ENCODE measurements around the gene SAFB2.

The SAFB2 gene

GRCh38 chr19:5553892-5554291 lies 68.7 kb downstream of the SAFB2 start:
- no peak overlapping the region for H3K27ac ChIP-seq (ENCODE audit: low read length)
- no peak overlapping the region for H3K9ac ChIP-seq (ENCODE audit: low read length)
- H3K9me3 ChIP-seq (ENCODE audit: control insufficient read depth, low read depth, low read length), result no peaks in the 10 kb centered on the region
- no peaks in the 10 kb centered on the region for H3K4me1 ChIP-seq (ENCODE audit: control insufficient read depth, low read depth, low read length)
- no peaks in the 10 kb centered on the region for H3K36me3 ChIP-seq (ENCODE audit: control insufficient read depth, low read depth, low read length)
- H3K27me3 ChIP-seq (ENCODE audit: control insufficient read depth, insufficient read depth, low read length), result no peaks in the 10 kb centered on the region
- H3K4me3 ChIP-seq (ENCODE audit: low read length), result no peak overlapping the region

- Histone ChIP-seq H3K27ac (ENCODE audit: low read length) (no peak overlapping the region), H3K9me3 (ENCODE audit: control insufficient read depth, low read depth, low read length) (no peaks in the 10 kb centered on the region), H3K9ac (ENCODE audit: low read length) (no peak overlapping the region), H3K36me3 (ENCODE audit: control insufficient read depth, low read depth, low read length) (no peaks in the 10 kb centered on the region), H3K4me1 (ENCODE audit: control insufficient read depth, low read depth, low read length) (no peaks in the 10 kb centered on the region), H3K4me3 (ENCODE audit: low read length) (no peak overlapping the region), H3K27me3 (ENCODE audit: control insufficient read depth, insufficient read depth, low read length) (no peaks in the 10 kb centered on the region)
Measured at GRCh38 chr19:5547881-5548280, 74.7 kb downstream of the SAFB2 start.

GRCh38 chr19:5545984-5546383 lies 76.6 kb downstream of the SAFB2 start:
- no peak overlapping the region for H3K27ac ChIP-seq (ENCODE audit: low read length)
- no peaks in the 10 kb centered on the region for H3K9me3 ChIP-seq (ENCODE audit: control insufficient read depth, low read depth, low read length)
- no peak overlapping the region for H3K4me3 ChIP-seq (ENCODE audit: low read length)
- no peaks in the 10 kb centered on the region for H3K36me3 ChIP-seq (ENCODE audit: control insufficient read depth, low read depth, low read length)
- no peaks in the 10 kb centered on the region for H3K27me3 ChIP-seq (ENCODE audit: control insufficient read depth, insufficient read depth, low read length)
- no peak overlapping the region for H3K9ac ChIP-seq (ENCODE audit: low read length)
- H3K4me1 ChIP-seq (ENCODE audit: control insufficient read depth, low read depth, low read length), result no peaks in the 10 kb centered on the region

- H3K4me3 ChIP-seq (ENCODE audit: low read length), result no peak overlapping the region
- no peaks in the 10 kb centered on the region for H3K4me1 ChIP-seq (ENCODE audit: control insufficient read depth, low read depth, low read length)
- H3K27me3 ChIP-seq (ENCODE audit: control insufficient read depth, insufficient read depth, low read length), result no peaks in the 10 kb centered on the region
- no peak overlapping the region for H3K9ac ChIP-seq (ENCODE audit: low read length)
- no peak overlapping the region for H3K27ac ChIP-seq (ENCODE audit: low read length)
- no peaks in the 10 kb centered on the region for H3K9me3 ChIP-seq (ENCODE audit: control insufficient read depth, low read depth, low read length)
- no peaks in the 10 kb centered on the region for H3K36me3 ChIP-seq (ENCODE audit: control insufficient read depth, low read depth, low read length)
Measured at GRCh38 chr19:5545051-5545450, 77.5 kb downstream of the SAFB2 start.

- Histone ChIP-seq H3K9me3 (ENCODE audit: control insufficient read depth, low read depth, low read length) (no peaks in the 10 kb centered on the region), H3K4me3 (ENCODE audit: low read length) (no peak overlapping the region), H3K4me1 (ENCODE audit: control insufficient read depth, low read depth, low read length) (no peaks in the 10 kb centered on the region), H3K27ac (ENCODE audit: low read length) (no peak overlapping the region), H3K36me3 (ENCODE audit: control insufficient read depth, low read depth, low read length) (no peaks in the 10 kb centered on the region), H3K27me3 (ENCODE audit: control insufficient read depth, insufficient read depth, low read length) (no peaks in the 10 kb centered on the region), H3K9ac (ENCODE audit: low read length) (no peak overlapping the region)
Measured at GRCh38 chr19:5542665-5543064, 79.9 kb downstream of the SAFB2 start.

GRCh38 chr19:5541456-5541855 lies 81.1 kb downstream of the SAFB2 start:
- peaks cover 3% of the 10 kb centered on the region for H3K4me1 ChIP-seq (ENCODE audit: control insufficient read depth, low read depth, low read length)
- no peak overlapping the region for H3K4me3 ChIP-seq (ENCODE audit: low read length)
- no peaks in the 10 kb centered on the region for H3K27me3 ChIP-seq (ENCODE audit: control insufficient read depth, insufficient read depth, low read length)
- no peaks in the 10 kb centered on the region for H3K9me3 ChIP-seq (ENCODE audit: control insufficient read depth, low read depth, low read length)
- no peak overlapping the region for H3K9ac ChIP-seq (ENCODE audit: low read length)
- H3K36me3 ChIP-seq (ENCODE audit: control insufficient read depth, low read depth, low read length), result no peaks in the 10 kb centered on the region
- no peak overlapping the region for H3K27ac ChIP-seq (ENCODE audit: low read length)

- H3K4me1 ChIP-seq (ENCODE audit: control insufficient read depth, low read depth, low read length), result peaks cover 8% of the 10 kb centered on the region
- no peaks in the 10 kb centered on the region for H3K36me3 ChIP-seq (ENCODE audit: control insufficient read depth, low read depth, low read length)
- H3K4me3 ChIP-seq (ENCODE audit: low read length), result no peak overlapping the region
- no peak overlapping the region for H3K27ac ChIP-seq (ENCODE audit: low read length)
- H3K9me3 ChIP-seq (ENCODE audit: control insufficient read depth, low read depth, low read length), result no peaks in the 10 kb centered on the region
- H3K9ac ChIP-seq (ENCODE audit: low read length), result no peak overlapping the region
- H3K27me3 ChIP-seq (ENCODE audit: control insufficient read depth, insufficient read depth, low read length), result no peaks in the 10 kb centered on the region
Measured at GRCh38 chr19:5540208-5540607, 82.4 kb downstream of the SAFB2 start.

- Histone ChIP-seq H3K9ac (ENCODE audit: low read length) (no peak overlapping the region), H3K27ac (ENCODE audit: low read length) (no peak overlapping the region)
Measured at GRCh38 chr19:5537870-5538269, 84.7 kb downstream of the SAFB2 start.

More at GRCh38 chr19:5537870-5538269, 84.7 kb downstream of the SAFB2 start:
- H3K4me3 ChIP-seq (ENCODE audit: low read length), result no peak overlapping the region
- H3K36me3 ChIP-seq (ENCODE audit: control insufficient read depth, low read depth, low read length), result no peaks in the 10 kb centered on the region
- peaks cover 8% of the 10 kb centered on the region for H3K4me1 ChIP-seq (ENCODE audit: control insufficient read depth, low read depth, low read length)
- H3K27me3 ChIP-seq (ENCODE audit: control insufficient read depth, insufficient read depth, low read length), result no peaks in the 10 kb centered on the region
- H3K9me3 ChIP-seq (ENCODE audit: control insufficient read depth, low read depth, low read length), result peaks cover 3% of the 10 kb centered on the region

Measured in iPS-18a (cell line).